Osteoblast (primary cell): ENCODE data around the gene SMARCD3. TPM values are rescaled to one million over a fixed set of nuclear protein-coding genes. Genes with fewer than 3 reads are reported as not detected.

ENCODE experiments used
- DNase-seq: peaks from one replicate; pipeline ENCODE4 v3.0.0; 2011; ENCODE audit warnings: low spot score, mixed read lengths; ENCODE audit not compliant: insufficient read length; ENCODE audit errors: missing footprints
- H2AFZ ChIP-seq: 2 replicates; pipeline ENCODE4 v1.6.0; 2011; ENCODE audit warnings: mild to moderate bottlenecking, low read length
- H3K27ac ChIP-seq: 2 replicates; pipeline ENCODE4 v1.5.1; 2011; ENCODE audit warnings: mild to moderate bottlenecking, low read depth, low read length, moderate library complexity
- H3K27me3 ChIP-seq: 2 replicates; pipeline ENCODE4 v1.6.0; 2012; ENCODE audit warnings: mild to moderate bottlenecking, control low read depth, inconsistent platforms, low read length, moderate library complexity; ENCODE audit not compliant: insufficient read depth
- H3K36me3 ChIP-seq: 2 replicates; pipeline ENCODE4 v1.5.1; 2011; ENCODE audit warnings: mild to moderate bottlenecking, low read length, control low read depth, moderate library complexity; ENCODE audit not compliant: insufficient read depth
- H3K4me1 ChIP-seq: 2 replicates; pipeline ENCODE4 v1.5.1; 2011; ENCODE audit warnings: mild to moderate bottlenecking, low read length, control low read depth, moderate library complexity; ENCODE audit not compliant: insufficient read depth
- H3K4me2 ChIP-seq: 2 replicates; pipeline ENCODE4 v1.6.0; 2011; ENCODE audit warnings: mild to moderate bottlenecking, low read length; ENCODE audit not compliant: insufficient read depth
- H3K4me3 ChIP-seq: fragments of 200-600 bp; sonication (generic); 3 replicates; pipeline ENCODE4 v1.5.1; 2012; ENCODE audit warnings: mild to moderate bottlenecking, low read length, inconsistent platforms; ENCODE audit not compliant: insufficient read depth
- H3K79me2 ChIP-seq: 2 replicates; pipeline ENCODE4 v1.6.0; 2012; ENCODE audit warnings: mild to moderate bottlenecking, low read length, control low read depth, inconsistent platforms; ENCODE audit not compliant: insufficient read depth
- H3K9me3 ChIP-seq: 2 replicates; pipeline ENCODE4 v1.5.1; 2011; ENCODE audit warnings: low read depth, low read length, control low read depth
- H4K20me1 ChIP-seq: 2 replicates; pipeline ENCODE4 v1.6.0; 2012; ENCODE audit warnings: mild to moderate bottlenecking, low read length, control low read depth; ENCODE audit not compliant: insufficient read depth
- total RNA-seq: library from RNA; depleted of rRNA; stranded (reverse); fragments of >200 nt; gene quantifications from 2 replicates; pipeline ENCODE4 v1.2.3, GENCODE V29; 2012
- TF ChIP-seq, protein P1 (sequence below): IDR thresholded peaks from 2 replicates; pipeline ENCODE4 v1.5.1; 2011; ENCODE audit warnings: mild to moderate bottlenecking, low read depth, low read length, moderate library complexity; ENCODE audit errors: extremely low read depth

SMARCD3 gene
- total RNA-seq, 1 donor: 40.2 TPM

GRCh38 chr7:151251328-151251688, 2.8 kb upstream of the SMARCD3 start:
- H4K20me1 ChIP-seq: no peaks in the 10 kb centered on the region
- H3K9me3 ChIP-seq: no peaks in the 10 kb centered on the region
- H3K79me2 ChIP-seq: peaks cover 10% of the 10 kb centered on the region
- peak overlapping the region; percentile 56 for H2AFZ ChIP-seq
- TF ChIP-seq, protein P1, sequence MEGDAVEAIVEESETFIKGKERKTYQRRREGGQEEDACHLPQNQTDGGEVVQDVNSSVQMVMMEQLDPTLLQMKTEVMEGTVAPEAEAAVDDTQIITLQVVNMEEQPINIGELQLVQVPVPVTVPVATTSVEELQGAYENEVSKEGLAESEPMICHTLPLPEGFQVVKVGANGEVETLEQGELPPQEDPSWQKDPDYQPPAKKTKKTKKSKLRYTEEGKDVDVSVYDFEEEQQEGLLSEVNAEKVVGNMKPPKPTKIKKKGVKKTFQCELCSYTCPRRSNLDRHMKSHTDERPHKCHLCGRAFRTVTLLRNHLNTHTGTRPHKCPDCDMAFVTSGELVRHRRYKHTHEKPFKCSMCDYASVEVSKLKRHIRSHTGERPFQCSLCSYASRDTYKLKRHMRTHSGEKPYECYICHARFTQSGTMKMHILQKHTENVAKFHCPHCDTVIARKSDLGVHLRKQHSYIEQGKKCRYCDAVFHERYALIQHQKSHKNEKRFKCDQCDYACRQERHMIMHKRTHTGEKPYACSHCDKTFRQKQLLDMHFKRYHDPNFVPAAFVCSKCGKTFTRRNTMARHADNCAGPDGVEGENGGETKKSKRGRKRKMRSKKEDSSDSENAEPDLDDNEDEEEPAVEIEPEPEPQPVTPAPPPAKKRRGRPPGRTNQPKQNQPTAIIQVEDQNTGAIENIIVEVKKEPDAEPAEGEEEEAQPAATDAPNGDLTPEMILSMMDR: no peak
- H3K4me1 ChIP-seq: peaks cover 37% of the 10 kb centered on the region
- peak overlapping the region; percentile 78 for H3K4me2 ChIP-seq
- no peak for DNase-seq
- H3K36me3 ChIP-seq: no peaks in the 10 kb centered on the region
- H3K27me3 ChIP-seq: peaks cover under 1% of the 10 kb centered on the region
- H3K27ac ChIP-seq: peak overlapping the region; percentile 48
- H3K4me3 ChIP-seq: peak overlapping the region; percentile 83

- peak; percentile 87 for DNase-seq
- H4K20me1 ChIP-seq: peaks cover 6% of the 10 kb centered on the region
- peaks cover 44% of the 10 kb centered on the region for H3K4me1 ChIP-seq
- peak overlapping the region; percentile 72 for H3K27ac ChIP-seq
- no peaks in the 10 kb centered on the region for H3K27me3 ChIP-seq
- H3K4me2 ChIP-seq: peak overlapping the region; percentile 85
- no peak overlapping the region for H2AFZ ChIP-seq
- H3K36me3 ChIP-seq: no peaks in the 10 kb centered on the region
- TF ChIP-seq, protein P1: no peak
- peaks cover 10% of the 10 kb centered on the region for H3K79me2 ChIP-seq
- H3K9me3 ChIP-seq: no peaks in the 10 kb centered on the region
- H3K4me3 ChIP-seq: peak overlapping the region; percentile 8
Measured at GRCh38 chr7:151250181-151251132, 2.0 kb upstream of the SMARCD3 start.

GRCh38 chr7:151249732-151250072, 1.2 kb upstream of the SMARCD3 start:
- TF ChIP-seq, protein P1: no peak
- H3K4me2 ChIP-seq: peak overlapping the region; percentile 85
- no peaks in the 10 kb centered on the region for H3K36me3 ChIP-seq
- H2AFZ ChIP-seq: no peak overlapping the region
- H3K4me1 ChIP-seq: peaks cover 50% of the 10 kb centered on the region
- H3K9me3 ChIP-seq: no peaks in the 10 kb centered on the region
- H3K79me2 ChIP-seq: peaks cover 10% of the 10 kb centered on the region
- H3K27me3 ChIP-seq: no peaks in the 10 kb centered on the region
- peak; percentile 98 for DNase-seq
- peak overlapping the region; percentile 87 for H3K4me3 ChIP-seq
- H4K20me1 ChIP-seq: peaks cover 11% of the 10 kb centered on the region
- peak overlapping the region; percentile 72 for H3K27ac ChIP-seq

- no peaks in the 10 kb centered on the region for H3K9me3 ChIP-seq
- peaks cover 53% of the 10 kb centered on the region for H3K4me1 ChIP-seq
Measured at GRCh38 chr7:151249034-151249731, 689 bp upstream of the SMARCD3 start.

More at GRCh38 chr7:151249034-151249731, 689 bp upstream of the SMARCD3 start:
- TF ChIP-seq, protein P1: no peak
- Histone ChIP-seq H3K4me3 (peak overlapping the region; percentile 87), H2AFZ (peak overlapping the region; percentile 84), H3K36me3 (no peaks in the 10 kb centered on the region), H3K27ac (peak overlapping the region; percentile 72), H3K4me2 (peak overlapping the region; percentile 85), H3K27me3 (no peaks in the 10 kb centered on the region), H3K79me2 (peaks cover 10% of the 10 kb centered on the region), H4K20me1 (peaks cover 16% of the 10 kb centered on the region)
- DNase-seq: peak; percentile 99
